ENCODE measurements around the gene LGALS3.

GRCh38 chr14:55152052-55152753 lies 23.2 kb downstream of the LGALS3 start:
- no peak for TF ChIP-seq REST (IDR thresholded peaks at IDR 0.05; ENCODE audit: insufficient read depth in 1 of 2, low read depth in 2 of 2, low read length in 2 of 2)
- no peak for TF ChIP-seq POLR2AphosphoS5 (IDR thresholded peaks at IDR 0.05; ENCODE audit: low read depth, low read length)
- TF ChIP-seq SIN3A (IDR thresholded peaks at IDR 0.05; ENCODE audit: borderline replicate concordance, insufficient read depth, low read length): no peak
- TF ChIP-seq FOXP2 (optimal IDR thresholded peaks at IDR 0.05; ENCODE audit: borderline replicate concordance, extremely low read depth, extremely low read length, insufficient read depth): no peak
